Measurements from ENCODE around the gene MCC.

MCC gene

DNA sequence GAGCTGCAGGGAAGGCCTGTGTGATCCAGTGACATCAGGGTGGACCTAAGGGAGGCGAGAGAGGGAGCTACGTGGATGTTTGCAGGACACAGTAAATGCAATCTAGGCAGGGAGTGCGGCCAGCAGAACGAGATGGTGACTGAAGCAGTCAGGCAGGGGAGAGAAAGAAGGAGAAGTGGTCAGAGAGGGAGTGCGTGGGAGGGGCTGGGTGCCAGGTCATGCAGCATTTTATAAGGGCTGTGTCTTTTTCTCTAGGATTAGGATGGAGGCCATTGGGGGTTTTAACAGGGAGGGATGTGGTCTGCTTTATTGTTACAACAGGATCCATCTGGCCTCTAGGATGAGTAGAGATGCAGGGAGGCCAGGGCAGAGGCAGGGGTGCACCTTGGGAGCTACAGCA, 431.3 kb downstream of the MCC start:
- H3K36me3 Mint-ChIP-seq (ENCODE audit: low read depth), result peaks cover 11% of the 10 kb centered on the region
- TF ChIP-seq, protein P1, sequence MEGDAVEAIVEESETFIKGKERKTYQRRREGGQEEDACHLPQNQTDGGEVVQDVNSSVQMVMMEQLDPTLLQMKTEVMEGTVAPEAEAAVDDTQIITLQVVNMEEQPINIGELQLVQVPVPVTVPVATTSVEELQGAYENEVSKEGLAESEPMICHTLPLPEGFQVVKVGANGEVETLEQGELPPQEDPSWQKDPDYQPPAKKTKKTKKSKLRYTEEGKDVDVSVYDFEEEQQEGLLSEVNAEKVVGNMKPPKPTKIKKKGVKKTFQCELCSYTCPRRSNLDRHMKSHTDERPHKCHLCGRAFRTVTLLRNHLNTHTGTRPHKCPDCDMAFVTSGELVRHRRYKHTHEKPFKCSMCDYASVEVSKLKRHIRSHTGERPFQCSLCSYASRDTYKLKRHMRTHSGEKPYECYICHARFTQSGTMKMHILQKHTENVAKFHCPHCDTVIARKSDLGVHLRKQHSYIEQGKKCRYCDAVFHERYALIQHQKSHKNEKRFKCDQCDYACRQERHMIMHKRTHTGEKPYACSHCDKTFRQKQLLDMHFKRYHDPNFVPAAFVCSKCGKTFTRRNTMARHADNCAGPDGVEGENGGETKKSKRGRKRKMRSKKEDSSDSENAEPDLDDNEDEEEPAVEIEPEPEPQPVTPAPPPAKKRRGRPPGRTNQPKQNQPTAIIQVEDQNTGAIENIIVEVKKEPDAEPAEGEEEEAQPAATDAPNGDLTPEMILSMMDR (IDR thresholded peaks at IDR 0.05), result no peak
- no peaks in the 10 kb centered on the region for H3K27me3 Mint-ChIP-seq (ENCODE audit: low read depth, poor library complexity)
- peak overlapping the region; percentile 14 for H3K4me3 Mint-ChIP-seq
- H3K9me3 Mint-ChIP-seq, result no peaks in the 10 kb centered on the region
- H3K27ac Mint-ChIP-seq, result peak overlapping the region; percentile 17
- H3K4me1 Mint-ChIP-seq, result peaks cover 65% of the 10 kb centered on the region
- no peak for DNase-seq

DNA sequence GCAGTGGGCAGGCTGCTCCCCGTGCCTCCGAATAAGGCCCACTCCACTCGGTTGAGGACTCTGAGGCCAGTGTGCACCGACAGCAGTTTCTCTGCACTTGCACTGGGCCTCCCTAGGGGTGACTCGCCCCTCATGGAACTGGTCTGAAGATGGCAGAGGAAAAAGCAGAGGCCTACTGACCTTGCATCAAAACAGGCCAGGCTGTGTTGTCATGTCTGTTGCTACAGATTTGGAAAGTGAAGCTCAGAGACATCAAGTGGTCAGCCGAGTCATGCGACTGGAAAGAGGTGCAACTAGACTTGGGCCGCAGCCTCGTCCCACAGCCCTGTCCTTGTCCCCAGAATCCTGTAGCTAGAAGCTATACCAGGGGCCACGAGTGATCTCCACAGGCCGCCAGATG, 433.4 kb downstream of the MCC start:
- DNase-seq, result no peak
- TF ChIP-seq, protein P1 (IDR thresholded peaks at IDR 0.05), result no peak
- Mint-ChIP-seq H3K36me3 (ENCODE audit: low read depth) (peaks cover 11% of the 10 kb centered on the region), H3K9me3 (no peaks in the 10 kb centered on the region), H3K4me3 (no peak overlapping the region), H3K27me3 (ENCODE audit: low read depth, poor library complexity) (no peaks in the 10 kb centered on the region), H3K27ac (no peak overlapping the region), H3K4me1 (peaks cover 44% of the 10 kb centered on the region)

DNA sequence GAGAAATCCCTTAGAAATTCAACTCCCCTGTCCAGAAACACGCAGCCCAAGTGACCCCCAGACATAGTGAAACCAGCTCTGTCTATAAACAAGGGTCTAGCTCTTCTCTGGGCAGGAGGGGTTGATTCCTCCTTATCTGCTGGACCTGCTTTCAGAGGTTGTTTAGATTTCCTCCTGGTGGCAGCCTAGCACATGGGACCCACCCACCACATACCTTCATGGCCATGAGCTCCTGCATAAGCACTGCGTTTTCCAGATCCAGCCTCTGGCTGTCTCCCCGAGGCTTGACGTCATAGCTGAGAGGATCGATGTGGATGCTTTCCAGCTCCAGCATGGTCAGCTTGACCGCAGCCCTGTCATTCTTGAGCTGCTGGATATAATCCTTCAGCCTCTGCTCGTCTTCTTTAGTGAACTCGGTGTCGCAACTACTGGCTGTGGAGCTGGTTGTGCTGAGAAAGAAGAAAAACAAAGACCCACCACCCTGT, 434.7 kb downstream of the MCC start:
- H3K27ac Mint-ChIP-seq, result peak overlapping the region; percentile 31
- no peaks in the 10 kb centered on the region for H3K27me3 Mint-ChIP-seq (ENCODE audit: low read depth, poor library complexity)
- peaks cover 30% of the 10 kb centered on the region for H3K4me1 Mint-ChIP-seq
- H3K36me3 Mint-ChIP-seq (ENCODE audit: low read depth), result peaks cover 11% of the 10 kb centered on the region
- H3K4me3 Mint-ChIP-seq, result no peak overlapping the region
- H3K9me3 Mint-ChIP-seq, result no peaks in the 10 kb centered on the region
- DNase-seq, result no peak
- TF ChIP-seq, protein P1 (IDR thresholded peaks at IDR 0.05), result no peak

DNA sequence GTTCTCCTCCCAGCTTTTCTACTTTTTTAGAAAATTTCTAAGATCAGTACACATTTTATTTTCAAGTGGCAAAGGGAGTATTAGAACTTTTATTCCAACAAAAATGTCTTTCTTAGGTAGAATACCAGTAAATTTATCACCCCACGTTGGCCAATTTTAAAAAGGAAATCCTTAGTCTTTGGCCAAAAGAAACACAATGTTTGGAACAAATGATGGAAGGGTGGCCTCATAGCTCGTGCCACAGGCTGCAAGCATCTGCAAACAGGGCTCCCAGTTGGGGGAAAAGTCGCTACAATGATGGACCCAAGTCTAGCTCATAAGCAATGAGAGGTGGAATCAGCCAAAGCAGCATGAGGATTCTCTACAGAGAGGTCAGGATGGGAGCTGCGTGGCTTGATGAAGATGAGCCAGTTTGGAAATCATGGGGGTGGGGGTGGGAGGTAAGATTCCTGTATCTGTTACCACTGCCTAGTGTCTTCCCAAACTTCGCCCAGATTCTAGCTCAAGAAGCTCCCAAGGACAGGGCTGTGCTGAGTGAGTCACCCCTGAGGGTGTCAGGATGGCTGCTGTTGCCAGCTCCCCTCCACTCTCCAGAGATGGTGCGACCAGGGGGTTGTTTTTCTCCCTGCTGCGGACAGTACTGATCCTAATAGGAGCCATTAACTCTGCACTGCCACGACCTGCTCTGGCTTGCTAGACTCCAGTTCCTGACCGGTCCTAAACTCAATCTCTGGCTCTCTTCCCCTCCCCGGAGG, 436.0 kb downstream of the MCC start:
- H3K4me1 Mint-ChIP-seq, result peaks cover 17% of the 10 kb centered on the region
- DNase-seq, result no peak
- no peak overlapping the region for H3K27ac Mint-ChIP-seq
- TF ChIP-seq, protein P1 (IDR thresholded peaks at IDR 0.05), result no peak
- peaks cover 16% of the 10 kb centered on the region for H3K36me3 Mint-ChIP-seq (ENCODE audit: low read depth)
- no peak overlapping the region for H3K4me3 Mint-ChIP-seq
- H3K9me3 Mint-ChIP-seq, result no peaks in the 10 kb centered on the region
- no peaks in the 10 kb centered on the region for H3K27me3 Mint-ChIP-seq (ENCODE audit: low read depth, poor library complexity)

DNA sequence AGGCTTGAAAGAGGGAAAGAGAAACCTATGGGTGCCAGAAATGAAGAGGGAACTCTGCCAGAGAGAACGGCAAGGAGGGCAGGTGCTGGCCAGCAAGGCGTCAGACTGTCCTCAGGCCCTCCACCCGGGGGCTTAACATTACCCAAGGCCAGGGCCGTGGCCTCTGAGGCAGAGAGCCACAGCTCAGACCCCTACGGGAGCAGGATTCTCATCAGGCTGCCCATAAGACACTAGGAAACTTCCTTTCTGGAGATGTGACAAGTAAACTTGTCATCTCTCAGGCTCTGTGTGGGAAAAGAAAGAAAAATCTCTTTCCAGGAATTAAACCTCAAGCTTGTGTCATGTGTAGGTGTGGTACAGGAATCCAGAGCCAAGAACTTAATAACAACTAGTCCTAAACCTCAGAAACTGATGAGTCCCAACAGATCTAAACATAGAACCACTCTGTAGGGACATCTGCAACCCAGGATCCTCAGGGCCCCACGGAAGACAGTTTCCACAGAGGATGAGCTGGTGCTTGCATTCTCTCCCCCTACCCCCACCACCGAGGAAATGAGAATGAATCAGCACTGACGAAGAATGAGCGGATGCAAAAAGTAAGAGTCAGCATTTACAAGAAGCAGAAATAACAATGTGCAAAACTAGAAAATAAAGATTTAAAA, 437.4 kb downstream of the MCC start:
- Mint-ChIP-seq H3K4me1 (peaks cover 14% of the 10 kb centered on the region), H3K4me3 (no peak overlapping the region), H3K36me3 (ENCODE audit: low read depth) (peaks cover 26% of the 10 kb centered on the region), H3K27me3 (ENCODE audit: low read depth, poor library complexity) (no peaks in the 10 kb centered on the region), H3K27ac (peak overlapping the region; percentile 65), H3K9me3 (no peaks in the 10 kb centered on the region)
- DNase-seq, result no peak
- TF ChIP-seq, protein P1 (IDR thresholded peaks at IDR 0.05), result no peak
